HG02798 (cell line): Measurements from ENCODE around the gene TMEM207.

Source experiments
- ATAC-seq: cut with Tn5 transposase; IDR thresholded peaks from one replicate; pipeline ENCODE4 v1.9.1; 2021; ENCODE audit warnings: mild to moderate bottlenecking; ENCODE audit not compliant: unreplicated experiment, poor library complexity

Gene TMEM207

GRCh38 chr3:190388703-190389102, 61.0 kb downstream of the TMEM207 start:
- no peak for ATAC-seq

GRCh38 chr3:190387578-190388213, 62.0 kb downstream of the TMEM207 start, which contains the start of gene CLDN16:
TSS of gene CLDN16 (plus strand) at chr3:190388163. CDS start at chr3:190388330, 167 bp downstream.
- no peak for ATAC-seq

GRCh38 chr3:190385731-190386688, 63.7 kb downstream of the TMEM207 start:
- no peak for ATAC-seq

- ATAC-seq, result peak; percentile 87
Measured at GRCh38 chr3:190384309-190384756, 65.4 kb downstream of the TMEM207 start.

GRCh38 chr3:190382082-190382481, 67.6 kb downstream of the TMEM207 start:
- no peak for ATAC-seq

GRCh38 chr3:190381441-190381840, 68.3 kb downstream of the TMEM207 start:
- ATAC-seq, result no peak

- ATAC-seq, result no peak
Measured at GRCh38 chr3:190380184-190380583, 69.5 kb downstream of the TMEM207 start.
